H1 (cell line): ENCODE results near the gene ADGRF1.

Experiments
- ATF2 ChIP-seq: IDR thresholded peaks from 2 replicates; pipeline ENCODE4 v1.6.1; 2012; ENCODE audit warnings: low read length, inconsistent platforms
- GABPA ChIP-seq: IDR thresholded peaks from 2 replicates; pipeline ENCODE4 v1.6.1; 2011; ENCODE audit warnings: mild to moderate bottlenecking, low read length, moderate library complexity, borderline replicate concordance; ENCODE audit not compliant: insufficient read depth

DNA sequence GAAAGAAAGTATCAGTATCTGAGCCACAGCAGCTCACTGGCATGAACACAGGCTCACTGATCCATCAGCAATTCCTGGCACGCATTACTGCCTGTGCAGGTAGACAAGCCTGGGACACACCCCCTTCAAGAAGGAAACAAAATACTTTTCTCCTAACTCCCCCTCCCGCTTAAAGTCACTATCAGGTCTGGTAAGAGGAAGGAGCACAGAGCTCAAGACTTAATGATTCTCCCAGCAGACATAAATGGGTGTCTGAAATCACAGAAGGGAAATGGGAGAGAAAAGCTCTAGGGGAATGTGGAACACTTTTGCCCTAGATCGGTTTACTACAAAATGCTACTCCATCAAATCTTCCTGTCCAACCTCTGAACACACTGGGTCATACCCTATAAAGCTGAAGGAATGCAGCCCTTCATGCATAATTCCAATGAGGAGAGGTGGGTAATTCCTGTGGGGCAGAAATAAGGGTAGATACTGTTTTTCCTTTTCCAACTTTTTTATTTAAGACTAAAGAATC is at the start of gene ADGRF1:
- no peak for TF ChIP-seq ATF2
- TF ChIP-seq GABPA, result no peak
